Neural crest cell (in vitro differentiated cells): ENCODE data around the gene RBM5. TPM values are rescaled to one million over a fixed set of nuclear protein-coding genes. Genes with fewer than 3 reads are reported as not detected.
"Not testable (repeated sequence)": the region's sequence is repeated elsewhere in the genome, so short reads cannot be mapped to it uniquely, and the experiment has no call there.

Experiments
- DNase-seq: peaks from one replicate; pipeline ENCODE4 v3.0.0; 2021; ENCODE audit warnings: low read depth, mixed read lengths, low spot score
- H3K27ac Mint-ChIP-seq: one replicate; pipeline ENCODE4 v1.8.0; 2021; ENCODE audit warnings: mild to moderate bottlenecking, mixed read lengths; ENCODE audit not compliant: unreplicated experiment
- H3K27me3 Mint-ChIP-seq: 2 replicates; pipeline ENCODE4 v1.8.0; 2021; ENCODE audit warnings: low read depth, mild to moderate bottlenecking, mixed read lengths
- H3K36me3 Mint-ChIP-seq: 2 replicates; pipeline ENCODE4 v1.8.0; 2021; ENCODE audit warnings: low read depth, mild to moderate bottlenecking, mixed read lengths
- H3K4me1 Mint-ChIP-seq: 2 replicates; pipeline ENCODE4 v1.8.0; 2021; ENCODE audit warnings: mixed read lengths
- H3K4me3 Mint-ChIP-seq: one replicate; pipeline ENCODE4 v1.8.0; 2021; ENCODE audit warnings: mild to moderate bottlenecking, mixed read lengths
- H3K9me3 Mint-ChIP-seq: 2 replicates; pipeline ENCODE4 v1.8.0; 2021; ENCODE audit warnings: mixed read lengths
- total RNA-seq: library from RNA; stranded (reverse); gene quantifications from 2 replicates; pipeline ENCODE4 v1.2.1, GENCODE V29; 2021
- TF ChIP-seq, protein P1 (sequence below): fragments of 200-600 bp; sonication (generic); conservative IDR thresholded peaks from 2 replicates; pipeline ENCODE4 v1.5.0; 2021; ENCODE audit warnings: antibody characterized with exemption, mild to moderate bottlenecking

The RBM5 gene
- total RNA-seq, 1 donor from 2014 or later, result 193 TPM

DNA sequence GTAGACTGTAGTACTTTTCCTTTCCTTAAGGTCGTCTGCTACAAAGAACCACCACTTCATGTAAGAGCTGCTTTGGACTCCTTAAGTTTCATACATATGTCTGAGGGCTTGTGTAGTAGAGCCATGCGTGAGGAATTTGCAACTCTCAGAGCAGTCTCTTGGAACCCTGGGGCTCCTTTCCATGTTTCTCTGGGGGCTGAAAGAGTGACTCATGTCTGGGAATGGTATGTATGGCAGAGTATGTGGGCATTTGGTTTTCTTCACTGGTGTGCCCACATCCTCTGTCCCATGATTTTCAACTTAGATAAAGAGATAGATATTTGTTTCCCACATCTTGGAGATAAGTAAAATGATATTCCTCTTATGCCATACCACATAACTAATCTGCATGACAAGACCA, 20.6 kb upstream of the RBM5 start:
- TF ChIP-seq, protein P1, sequence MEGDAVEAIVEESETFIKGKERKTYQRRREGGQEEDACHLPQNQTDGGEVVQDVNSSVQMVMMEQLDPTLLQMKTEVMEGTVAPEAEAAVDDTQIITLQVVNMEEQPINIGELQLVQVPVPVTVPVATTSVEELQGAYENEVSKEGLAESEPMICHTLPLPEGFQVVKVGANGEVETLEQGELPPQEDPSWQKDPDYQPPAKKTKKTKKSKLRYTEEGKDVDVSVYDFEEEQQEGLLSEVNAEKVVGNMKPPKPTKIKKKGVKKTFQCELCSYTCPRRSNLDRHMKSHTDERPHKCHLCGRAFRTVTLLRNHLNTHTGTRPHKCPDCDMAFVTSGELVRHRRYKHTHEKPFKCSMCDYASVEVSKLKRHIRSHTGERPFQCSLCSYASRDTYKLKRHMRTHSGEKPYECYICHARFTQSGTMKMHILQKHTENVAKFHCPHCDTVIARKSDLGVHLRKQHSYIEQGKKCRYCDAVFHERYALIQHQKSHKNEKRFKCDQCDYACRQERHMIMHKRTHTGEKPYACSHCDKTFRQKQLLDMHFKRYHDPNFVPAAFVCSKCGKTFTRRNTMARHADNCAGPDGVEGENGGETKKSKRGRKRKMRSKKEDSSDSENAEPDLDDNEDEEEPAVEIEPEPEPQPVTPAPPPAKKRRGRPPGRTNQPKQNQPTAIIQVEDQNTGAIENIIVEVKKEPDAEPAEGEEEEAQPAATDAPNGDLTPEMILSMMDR, result no peak
- Mint-ChIP-seq H3K4me1 (no peaks in the 10 kb centered on the region), H3K4me3 (no peak overlapping the region), H3K27me3 (no peaks in the 10 kb centered on the region), H3K9me3 (no peaks in the 10 kb centered on the region), H3K36me3 (peaks cover 39% of the 10 kb centered on the region), H3K27ac (no peak overlapping the region)
- DNase-seq, result no peak

DNA sequence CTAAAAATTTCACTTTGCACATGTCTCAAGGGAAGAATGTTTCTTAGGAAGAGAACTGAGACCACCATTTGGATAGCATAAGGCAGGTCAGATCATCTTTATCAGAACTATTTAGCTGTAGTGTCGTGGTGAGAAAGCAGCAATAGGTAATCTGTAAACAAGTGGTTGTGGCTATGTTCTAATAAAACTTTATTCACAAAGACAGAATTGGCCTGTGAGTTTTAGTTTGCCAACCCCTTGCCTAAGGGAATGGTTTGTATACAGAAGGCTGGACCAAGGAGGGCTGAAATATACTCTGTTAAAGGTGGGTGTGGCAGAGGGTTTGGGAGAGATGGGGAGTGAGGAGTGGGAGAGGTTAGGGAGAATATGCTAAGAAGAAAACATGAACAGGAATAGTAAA, 10.6 kb upstream of the RBM5 start:
- Mint-ChIP-seq H3K4me1 (peaks cover 2% of the 10 kb centered on the region), H3K9me3 (no peaks in the 10 kb centered on the region), H3K27me3 (no peaks in the 10 kb centered on the region), H3K36me3 (peaks cover 28% of the 10 kb centered on the region), H3K4me3 (no peak overlapping the region), H3K27ac (peak overlapping the region; percentile 43)
- TF ChIP-seq, protein P1, result no peak
- no peak for DNase-seq

DNA sequence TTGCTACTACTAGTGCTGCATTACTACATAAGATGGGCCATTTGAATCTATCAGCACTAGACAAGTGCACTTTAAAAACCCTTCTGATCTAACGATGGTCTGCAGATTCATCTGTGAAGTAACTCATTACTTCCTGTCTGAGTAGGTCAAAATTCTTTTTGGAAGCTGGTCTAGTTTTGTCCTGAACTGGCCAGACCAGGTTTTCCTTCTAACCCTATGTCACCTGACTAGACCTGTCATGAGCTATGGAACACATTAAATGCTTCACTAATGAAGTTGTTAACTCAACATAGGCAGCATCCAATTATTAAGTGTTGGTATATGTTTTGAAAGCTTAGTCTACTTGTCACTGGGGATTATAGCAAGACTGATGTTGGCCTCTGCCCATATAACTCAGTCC, 10.1 kb upstream of the RBM5 start:
- Mint-ChIP-seq H3K4me1 (peaks cover 6% of the 10 kb centered on the region), H3K27me3 (no peaks in the 10 kb centered on the region), H3K27ac (peak overlapping the region; percentile 43), H3K9me3 (no peaks in the 10 kb centered on the region), H3K4me3 (no peak overlapping the region), H3K36me3 (peaks cover 28% of the 10 kb centered on the region)
- TF ChIP-seq, protein P1, result no peak
- DNase-seq, result no peak

DNA sequence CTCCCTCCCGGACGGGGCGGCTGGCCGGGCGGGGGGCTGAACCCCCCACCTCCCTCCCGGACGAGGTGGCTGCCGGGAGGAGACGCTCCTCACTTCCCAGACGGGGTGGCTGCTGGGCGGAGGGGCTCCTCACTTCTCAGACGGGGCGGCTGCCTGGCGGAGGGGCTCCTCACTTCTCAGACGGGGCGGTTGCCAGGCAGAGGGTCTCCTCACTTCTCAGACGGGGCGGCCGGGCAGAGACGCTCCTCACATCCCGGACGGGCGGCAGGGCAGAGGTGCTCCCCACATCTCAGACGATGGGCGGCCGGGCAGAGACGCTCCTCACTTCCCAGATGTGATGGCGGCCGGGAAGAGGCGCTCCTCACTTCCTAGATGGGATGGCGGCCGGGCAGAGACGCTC, 3.8 kb upstream of the RBM5 start:
- H3K4me1 Mint-ChIP-seq, result peaks cover 11% of the 10 kb centered on the region
- H3K9me3 Mint-ChIP-seq, DNase-seq, H3K27ac Mint-ChIP-seq, H3K4me3 Mint-ChIP-seq, H3K27me3 Mint-ChIP-seq: not testable (repeated sequence)
- peaks cover 12% of the 10 kb centered on the region for H3K36me3 Mint-ChIP-seq

DNA sequence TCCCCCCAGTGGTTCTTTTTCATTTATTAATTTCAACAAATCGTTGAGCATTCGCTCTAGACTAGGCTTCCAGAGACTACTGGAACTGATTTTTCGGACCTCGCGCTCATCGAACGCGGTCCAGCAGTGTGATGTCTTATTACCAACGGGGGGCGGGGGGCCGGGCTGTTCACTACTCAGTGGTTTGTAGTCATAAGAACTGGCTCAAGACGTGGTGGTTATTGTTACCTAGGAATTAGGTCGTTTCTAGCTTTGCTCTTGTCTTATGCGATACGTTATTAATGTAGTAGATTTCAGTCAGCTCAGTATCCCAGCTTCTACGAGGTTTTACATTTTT, 858 bp downstream of the RBM5 start:
- Mint-ChIP-seq H3K4me1 (peaks cover 25% of the 10 kb centered on the region), H3K36me3 (peaks cover 25% of the 10 kb centered on the region), H3K27ac (peak overlapping the region; percentile 98), H3K4me3 (peak overlapping the region; percentile 98), H3K9me3 (peaks cover 3% of the 10 kb centered on the region), H3K27me3 (no peaks in the 10 kb centered on the region)
- no peak for DNase-seq
- TF ChIP-seq, protein P1, result no peak

DNA sequence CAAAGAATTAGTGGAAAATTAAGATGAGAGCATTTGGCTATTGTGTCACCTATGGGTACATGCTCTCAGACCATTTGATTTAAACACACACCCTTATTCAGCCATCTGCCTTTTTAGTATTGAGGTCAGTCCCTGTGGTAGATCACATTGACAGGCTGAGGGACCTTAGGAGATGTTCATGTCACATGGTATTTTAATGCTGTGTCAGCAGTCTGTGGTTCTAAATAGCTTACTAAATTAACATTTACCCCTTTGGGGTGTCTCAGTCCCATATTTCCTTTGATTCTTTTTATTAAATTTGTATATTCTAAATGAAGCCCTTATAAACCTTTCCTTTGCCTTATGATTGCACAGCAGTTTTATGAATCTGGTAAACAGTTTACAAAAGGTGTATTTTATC, 2.3 kb downstream of the RBM5 start:
- no peak for DNase-seq
- no peaks in the 10 kb centered on the region for H3K27me3 Mint-ChIP-seq
- peaks cover 30% of the 10 kb centered on the region for H3K36me3 Mint-ChIP-seq
- peak overlapping the region; percentile 98 for H3K4me3 Mint-ChIP-seq
- peaks cover 29% of the 10 kb centered on the region for H3K4me1 Mint-ChIP-seq
- TF ChIP-seq, protein P1, result no peak
- no peak overlapping the region for H3K27ac Mint-ChIP-seq
- H3K9me3 Mint-ChIP-seq, result peaks cover 3% of the 10 kb centered on the region
